ENCODE measurements around the gene PTPRG.

Gene PTPRG

GRCh38 chr3:61938878-61939549 is 377.6 kb downstream of the PTPRG start:
- DNase-seq: no peak

- no peak for DNase-seq
These were observed 378.9 kb downstream of the PTPRG start for GRCh38 chr3:61940236-61940635.

- no peak for DNase-seq
These were observed 382.6 kb downstream of the PTPRG start for GRCh38 chr3:61943975-61944374.

GRCh38 chr3:61944726-61945125 is 383.4 kb downstream of the PTPRG start:
- DNase-seq: no peak

- no peak for DNase-seq
These were observed 384.3 kb downstream of the PTPRG start for GRCh38 chr3:61945657-61946056.

- no peak for DNase-seq
These were observed 385.4 kb downstream of the PTPRG start for GRCh38 chr3:61946570-61947324.

DNA sequence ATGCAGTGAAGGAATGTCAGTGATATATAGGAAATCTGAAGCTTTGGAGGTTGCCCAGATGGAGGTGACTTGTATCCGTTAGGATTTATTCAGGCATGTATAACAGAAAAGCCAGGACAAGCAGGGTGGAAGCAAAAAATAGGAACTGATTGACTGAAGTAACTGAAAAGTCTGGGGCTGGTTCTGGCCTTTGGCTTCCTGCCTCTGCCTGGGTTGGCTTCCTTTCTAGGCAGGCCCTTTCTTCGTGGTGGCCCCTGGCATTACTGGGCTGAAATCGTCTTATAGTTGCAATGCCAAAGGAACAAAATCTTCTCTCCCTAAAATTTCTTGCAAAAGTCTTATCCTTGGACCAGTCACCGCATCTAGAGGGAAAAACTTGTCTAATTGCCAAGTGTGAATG is 386.1 kb downstream of the PTPRG start:
- DNase-seq: no peak

GRCh38 chr3:61948699-61949305 is 387.4 kb downstream of the PTPRG start:
- DNase-seq: peak; percentile 81

- no peak for DNase-seq
These were observed 392.7 kb downstream of the PTPRG start for GRCh38 chr3:61954097-61954540.

GRCh38 chr3:61955483-61955882 is 394.1 kb downstream of the PTPRG start:
- no peak for DNase-seq

GRCh38 chr3:61956236-61956635 is 394.9 kb downstream of the PTPRG start:
- no peak for DNase-seq

- DNase-seq: no peak
These were observed 395.9 kb downstream of the PTPRG start for GRCh38 chr3:61957259-61957658.

DNA sequence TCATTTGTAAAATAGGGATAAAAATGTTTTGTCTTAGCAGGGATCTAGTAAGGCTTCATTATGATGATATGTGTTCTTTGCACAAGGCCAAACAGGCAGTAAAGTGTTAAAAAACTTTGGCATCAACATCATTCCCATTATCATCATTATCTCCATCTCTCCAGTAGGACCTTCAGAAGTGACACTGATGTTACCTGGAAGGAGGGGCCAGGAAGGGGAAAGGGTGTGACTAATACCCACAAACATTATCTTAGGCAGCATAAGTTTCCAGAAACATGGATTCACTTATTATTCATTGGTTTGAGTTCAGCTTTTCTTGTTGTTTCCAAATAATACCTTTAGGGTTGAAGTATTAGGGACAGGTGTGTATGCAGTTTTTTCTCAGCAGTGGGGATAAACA is 399.6 kb downstream of the PTPRG start:
- no peak for DNase-seq

GRCh38 chr3:61961900-61962299 is 400.5 kb downstream of the PTPRG start:
- no peak for DNase-seq

- DNase-seq: no peak
These were observed 403.2 kb downstream of the PTPRG start for GRCh38 chr3:61964566-61964965.

- DNase-seq: no peak
These were observed 404.4 kb downstream of the PTPRG start for GRCh38 chr3:61965770-61966131.

- no peak for DNase-seq
These were observed 404.8 kb downstream of the PTPRG start for GRCh38 chr3:61966200-61966599.

GRCh38 chr3:61967019-61967418 is 405.6 kb downstream of the PTPRG start:
- no peak for DNase-seq

- no peak for DNase-seq
These were observed 406.6 kb downstream of the PTPRG start for GRCh38 chr3:61967937-61968336.

DNA sequence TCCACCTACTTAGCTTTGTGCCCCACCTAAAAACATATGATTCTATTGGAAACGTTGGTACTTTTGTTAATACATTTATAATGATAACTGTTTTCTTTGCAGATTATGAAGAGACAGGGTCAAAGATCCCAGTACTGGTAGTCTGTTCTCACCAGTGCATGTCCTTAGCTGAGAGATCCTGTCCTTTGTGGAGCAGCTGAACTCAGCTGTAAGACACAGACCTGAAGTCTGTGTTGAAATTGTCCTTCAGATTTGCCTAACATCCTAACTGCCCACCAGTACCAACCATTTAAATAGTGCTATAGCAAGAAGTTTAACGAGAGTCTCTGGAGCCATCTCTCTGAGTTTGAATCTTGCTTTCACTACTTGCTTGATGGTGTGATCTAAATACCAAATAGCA is 413.3 kb downstream of the PTPRG start:
- no peak for DNase-seq

- no peak for DNase-seq
These were observed 413.8 kb downstream of the PTPRG start for GRCh38 chr3:61975199-61975598.

DNA sequence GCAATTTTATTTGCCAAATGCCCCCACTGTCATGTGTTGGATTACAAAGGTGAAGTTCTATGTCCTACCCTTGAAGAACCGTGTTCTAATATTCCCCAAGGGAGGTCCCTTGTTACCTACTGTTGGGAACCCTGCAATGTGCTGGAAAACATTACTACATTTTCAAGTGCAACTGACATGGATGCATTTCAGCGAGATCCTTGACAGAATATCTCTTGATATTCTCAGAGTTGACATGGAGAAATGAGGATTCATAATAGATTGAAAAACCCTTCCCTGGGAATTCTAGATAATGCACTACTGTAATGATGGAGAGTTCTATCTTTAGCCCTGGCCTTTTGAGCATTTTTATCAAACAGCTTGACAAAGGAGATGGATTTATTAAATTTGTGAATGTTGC is 414.6 kb downstream of the PTPRG start:
- DNase-seq: no peak

GRCh38 chr3:61978460-61979419 is 417.4 kb downstream of the PTPRG start:
- no peak for DNase-seq

All from NCI-H2227 treated with DMSO at 0.1 percent for 48 hours (cell line).